Fibroblast of lung (primary cell): ENCODE data around the gene TMEM106C.

Experiments used
- EZH2 ChIP-seq: IDR thresholded peaks from 2 replicates; pipeline ENCODE4 v1.5.1; 2012; ENCODE audit warnings: low read length, control low read depth, mild to moderate bottlenecking; ENCODE audit errors: missing control alignments
- TF ChIP-seq, protein P1 (sequence below), 2 donors: IDR thresholded peaks in 1 of 2; conservative IDR thresholded peaks in 1 of 2; 1 replicate in 1 of 2; 2 replicates in 1 of 2; pipeline ENCODE4 v1.5.1; 2011 to 2012; ENCODE audit warnings: low read length in 2 of 2, control low read depth in 1 of 2, inconsistent platforms in 1 of 2, low read depth in 1 of 2, mild to moderate bottlenecking in 1 of 2

DNA sequence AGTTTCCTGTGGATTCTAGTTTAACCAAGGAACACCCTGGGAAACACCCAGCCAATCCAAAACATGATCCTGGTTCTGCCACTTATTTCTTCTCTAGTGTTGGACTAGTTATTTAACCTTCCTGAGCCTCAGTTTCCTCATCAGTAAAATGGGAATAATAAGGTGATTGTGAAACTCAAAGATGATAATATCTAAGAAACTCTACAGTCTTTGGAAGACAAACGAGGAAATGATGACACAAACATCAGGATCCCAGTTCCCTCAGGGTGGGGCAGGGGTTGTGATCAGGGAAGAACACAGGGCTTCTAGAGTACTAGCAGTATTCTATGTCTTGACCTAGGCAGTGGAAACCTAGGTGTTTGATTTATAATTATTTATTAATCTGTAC, 18.1 kb upstream of the TMEM106C start:
- TF ChIP-seq, protein P1, sequence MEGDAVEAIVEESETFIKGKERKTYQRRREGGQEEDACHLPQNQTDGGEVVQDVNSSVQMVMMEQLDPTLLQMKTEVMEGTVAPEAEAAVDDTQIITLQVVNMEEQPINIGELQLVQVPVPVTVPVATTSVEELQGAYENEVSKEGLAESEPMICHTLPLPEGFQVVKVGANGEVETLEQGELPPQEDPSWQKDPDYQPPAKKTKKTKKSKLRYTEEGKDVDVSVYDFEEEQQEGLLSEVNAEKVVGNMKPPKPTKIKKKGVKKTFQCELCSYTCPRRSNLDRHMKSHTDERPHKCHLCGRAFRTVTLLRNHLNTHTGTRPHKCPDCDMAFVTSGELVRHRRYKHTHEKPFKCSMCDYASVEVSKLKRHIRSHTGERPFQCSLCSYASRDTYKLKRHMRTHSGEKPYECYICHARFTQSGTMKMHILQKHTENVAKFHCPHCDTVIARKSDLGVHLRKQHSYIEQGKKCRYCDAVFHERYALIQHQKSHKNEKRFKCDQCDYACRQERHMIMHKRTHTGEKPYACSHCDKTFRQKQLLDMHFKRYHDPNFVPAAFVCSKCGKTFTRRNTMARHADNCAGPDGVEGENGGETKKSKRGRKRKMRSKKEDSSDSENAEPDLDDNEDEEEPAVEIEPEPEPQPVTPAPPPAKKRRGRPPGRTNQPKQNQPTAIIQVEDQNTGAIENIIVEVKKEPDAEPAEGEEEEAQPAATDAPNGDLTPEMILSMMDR (conservative IDR thresholded peaks at IDR 0.05 in 1 of 2, IDR thresholded peaks at IDR 0.05 in 1 of 2; ENCODE audit: low read depth in 1 of 2, low read length in 2 of 2), result no peak
- TF ChIP-seq EZH2, result no peak
